HG03103 (cell line): ENCODE measurements around the gene GRHPR.
A peak's percentile ranks its signal among the peaks of the same experiment; 100 is the strongest.

ENCODE experiments used
- ATAC-seq: cut with Tn5 transposase; IDR thresholded peaks from one replicate; pipeline ENCODE4 v1.9.1; 2021; ENCODE audit warnings: low read depth; ENCODE audit not compliant: unreplicated experiment

GRHPR gene

GRCh38 chr9:37422289-37423104 is at the start of gene GRHPR:
GRHPR (plus strand) TSS chr9:37422696; CDS start chr9:37422751, 55 bp downstream.
- ATAC-seq = peak; percentile 95

DNA sequence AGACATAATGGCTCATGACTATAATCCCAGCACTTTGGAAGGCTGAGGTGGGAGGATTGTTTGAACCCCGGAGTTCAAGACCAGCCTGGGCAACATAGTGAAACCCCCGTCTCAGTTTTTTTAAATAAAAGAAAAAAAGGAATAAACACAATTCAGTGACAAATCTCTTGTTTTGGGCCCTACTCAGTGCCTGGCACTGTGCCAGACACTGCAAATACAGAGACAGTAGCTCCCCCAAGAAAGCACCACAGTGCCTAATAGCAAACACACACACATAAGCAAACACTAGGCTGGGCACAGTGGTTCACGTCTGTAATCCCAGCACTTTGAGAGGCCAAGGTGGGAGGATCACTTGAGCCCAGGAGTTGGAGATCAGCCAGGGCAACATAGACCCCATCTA is 49.7 kb upstream of the GRHPR start:
- ATAC-seq = no peak

GRCh38 chr9:37373621-37374020 is 48.9 kb upstream of the GRHPR start:
- ATAC-seq = no peak

- peak; percentile 43 for ATAC-seq
These were observed 47.6 kb upstream of the GRHPR start for GRCh38 chr9:37374892-37375291.

GRCh38 chr9:37377688-37378612 is 44.5 kb upstream of the GRHPR start:
- no peak for ATAC-seq

- ATAC-seq = no peak
These were observed 43.9 kb upstream of the GRHPR start for GRCh38 chr9:37378613-37379004.

- ATAC-seq = no peak
These were observed 42.7 kb upstream of the GRHPR start for GRCh38 chr9:37379835-37380234.

- ATAC-seq = no peak
These were observed 41.9 kb upstream of the GRHPR start for GRCh38 chr9:37380570-37380969.

GRCh38 chr9:37381094-37381741 is 41.3 kb upstream of the GRHPR start:
- no peak for ATAC-seq

DNA sequence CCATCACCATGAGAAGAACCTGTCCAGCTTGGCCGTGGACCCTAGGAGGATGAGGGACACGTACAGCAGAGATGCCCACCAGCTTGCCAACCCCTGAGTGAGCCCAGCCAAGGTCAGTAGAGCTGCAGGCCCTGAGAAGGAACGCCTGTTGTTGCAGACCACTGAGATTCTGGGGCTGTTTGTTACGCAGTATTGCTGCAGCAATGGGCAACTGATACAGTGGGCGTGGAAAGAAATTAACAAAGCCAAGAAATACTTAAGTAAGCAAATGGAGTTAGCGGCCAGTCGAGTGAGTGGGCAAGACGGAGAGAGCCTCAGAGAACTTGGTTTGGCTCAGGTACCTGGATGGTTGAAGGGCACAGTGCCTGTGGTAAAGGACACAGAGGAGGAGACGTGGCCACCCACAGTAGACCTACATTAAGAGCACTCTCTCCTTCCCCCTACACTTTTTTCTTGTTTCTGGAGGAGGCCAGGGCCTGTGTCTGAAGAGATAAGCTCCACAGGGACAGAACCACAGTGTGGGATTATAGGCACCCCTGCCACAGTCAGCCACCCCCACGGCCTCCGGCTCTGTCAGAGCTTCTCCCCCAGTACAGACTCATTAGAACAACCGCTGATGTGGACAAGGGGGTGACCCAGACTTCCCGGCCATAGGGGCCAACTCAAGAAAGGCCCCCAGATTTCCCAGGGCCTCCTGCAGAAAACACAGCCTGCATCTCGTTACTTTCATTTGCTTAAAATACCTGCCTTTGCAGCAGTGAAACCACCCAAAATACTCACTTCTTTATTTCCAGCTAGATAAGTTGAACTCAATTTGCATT is 40.1 kb upstream of the GRHPR start:
- no peak for ATAC-seq

GRCh38 chr9:37382982-37383357 is 39.5 kb upstream of the GRHPR start:
- no peak for ATAC-seq

- ATAC-seq = no peak
These were observed 39.1 kb upstream of the GRHPR start for GRCh38 chr9:37383393-37383792.

GRCh38 chr9:37383876-37384746 is 38.4 kb upstream of the GRHPR start:
- no peak for ATAC-seq

DNA sequence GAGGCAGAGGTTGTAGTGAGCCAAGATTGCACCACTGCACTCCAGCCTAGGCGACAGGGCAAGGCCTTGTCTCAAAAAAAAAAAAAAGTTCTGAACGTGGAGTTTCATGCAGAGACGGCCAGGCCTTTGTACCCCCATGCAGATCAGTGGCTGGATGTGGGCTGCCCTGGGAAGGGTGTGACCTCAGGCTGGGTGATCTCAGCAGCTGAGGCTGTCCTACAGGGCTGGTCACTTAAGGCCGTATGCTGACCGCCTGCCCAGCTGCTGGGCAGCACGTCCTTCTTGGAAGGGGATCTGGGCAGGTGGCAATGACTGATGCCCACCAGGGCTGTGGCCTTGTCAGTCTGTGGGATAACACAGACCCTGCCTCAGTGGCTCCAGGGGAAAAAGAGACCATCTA is 37.2 kb upstream of the GRHPR start:
- no peak for ATAC-seq

DNA sequence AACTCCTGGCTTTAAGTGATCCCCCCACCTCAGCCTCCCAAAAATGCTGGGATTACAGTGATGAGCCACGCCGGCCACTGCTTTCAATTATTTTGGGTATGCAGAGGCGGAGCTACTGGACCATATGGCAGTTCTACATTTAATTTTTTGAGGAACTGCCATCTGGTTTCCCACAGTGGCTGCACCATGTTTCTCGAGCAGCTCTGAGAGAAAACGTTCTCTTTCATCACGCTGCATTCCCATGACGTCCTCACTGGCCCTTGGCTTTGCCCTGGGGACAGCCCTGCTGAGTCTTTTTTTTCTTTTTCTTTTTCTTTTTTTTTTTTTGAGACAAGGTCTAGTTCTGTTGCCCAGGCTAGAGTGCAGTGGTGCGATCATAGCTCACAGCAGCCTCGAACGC is 35.5 kb upstream of the GRHPR start:
- ATAC-seq = no peak

GRCh38 chr9:37390759-37391158 is 31.7 kb upstream of the GRHPR start:
- peak; percentile 75 for ATAC-seq

DNA sequence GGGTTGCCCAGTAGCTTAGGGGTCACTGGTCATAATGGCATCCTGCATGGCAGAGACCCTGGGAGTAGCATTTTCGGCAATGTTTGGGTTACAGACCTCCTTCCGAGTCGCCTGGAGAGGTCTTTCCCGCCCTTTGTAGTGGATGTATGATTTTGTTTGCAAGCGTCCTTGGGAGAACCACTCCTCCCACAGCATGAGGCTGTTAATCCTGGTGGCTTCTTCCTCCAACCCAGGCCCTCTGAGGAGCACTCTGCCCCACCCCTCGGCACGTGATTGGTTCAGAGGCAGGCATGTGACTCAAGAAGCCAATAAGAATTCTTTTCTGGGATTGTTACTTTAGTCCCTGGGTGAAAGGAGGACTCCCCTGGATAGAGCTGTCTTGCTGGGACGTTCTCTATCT is 30.2 kb upstream of the GRHPR start:
- ATAC-seq = no peak

DNA sequence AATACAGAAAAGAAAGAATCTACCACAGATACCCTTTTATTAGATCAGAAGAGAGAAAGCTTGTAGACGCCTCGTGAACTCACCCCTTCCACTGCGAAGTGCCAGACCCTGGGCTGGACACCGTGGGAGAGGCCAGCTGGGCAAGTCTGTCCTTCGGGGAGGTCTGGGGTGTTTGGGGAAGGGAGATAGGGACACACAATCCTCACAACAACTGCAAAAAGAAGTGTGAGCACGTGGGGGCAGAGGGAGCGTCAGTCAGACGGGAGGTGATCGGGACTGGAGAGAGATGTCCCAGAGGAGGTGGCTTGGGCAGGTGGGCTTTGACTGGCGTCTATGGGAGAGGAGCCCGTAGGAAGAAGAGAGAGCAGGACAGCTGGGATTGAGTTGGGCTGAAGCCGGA is 27.3 kb upstream of the GRHPR start:
- no peak for ATAC-seq

- ATAC-seq = no peak
These were observed 26.8 kb upstream of the GRHPR start for GRCh38 chr9:37395663-37396062.
